ENCODE results near the gene UQCR11.

Gene UQCR11

GRCh38 chr19:1622007-1622406, 16.7 kb upstream of the UQCR11 start:
- TF ChIP-seq CTCF (conservative IDR thresholded peaks at IDR 0.05; ENCODE audit: low read depth): no peak
- no peak overlapping the region for H3K27ac ChIP-seq
- no peak for DNase-seq (ENCODE audit: low spot score)
- ChIA-PET POLR2A (ENCODE audit: low non-redundant PET) (no interaction called here), CTCF (no interaction called here)

GRCh38 chr19:1621574-1621973, 16.3 kb upstream of the UQCR11 start:
- no peak for TF ChIP-seq CTCF (conservative IDR thresholded peaks at IDR 0.05; ENCODE audit: low read depth)
- CTCF ChIA-PET: interaction anchor here (0.6 kb wide), 1 partner anchor 130 kb away, joined by 4 read pairs; no protein-coding TSS in a partner anchor
- no peak for DNase-seq (ENCODE audit: low spot score)

GRCh38 chr19:1621021-1621420, 15.8 kb upstream of the UQCR11 start:
- no peak for DNase-seq (ENCODE audit: low spot score)
- CTCF ChIA-PET: interaction anchor here (0.6 kb wide), 2 partner anchors 51 to 131 kb away, joined by 4 to 5 read pairs; no protein-coding TSS in a partner anchor
- POLR2A ChIA-PET (ENCODE audit: low non-redundant PET): no interaction called here
- no peak for TF ChIP-seq CTCF (conservative IDR thresholded peaks at IDR 0.05; ENCODE audit: low read depth)
- no peak overlapping the region for H3K27ac ChIP-seq

More at GRCh38 chr19:1621574-1621973, 16.3 kb upstream of the UQCR11 start:
- POLR2A ChIA-PET (ENCODE audit: low non-redundant PET): no interaction called here
- no peak overlapping the region for H3K27ac ChIP-seq

GRCh38 chr19:1620502-1620901, 15.2 kb upstream of the UQCR11 start:
- DNase-seq (ENCODE audit: low spot score): no peak
- H3K27ac ChIP-seq: no peak overlapping the region
- ChIA-PET POLR2A (ENCODE audit: low non-redundant PET) (no interaction called here), CTCF (interaction anchor here (0.6 kb wide), 1 partner anchor 52 kb away, joined by 5 read pairs; no protein-coding TSS in a partner anchor)
- no peak for TF ChIP-seq CTCF (conservative IDR thresholded peaks at IDR 0.05; ENCODE audit: low read depth)

- CTCF ChIA-PET: interaction anchor here (1.0 kb wide), 1 partner anchor 148 kb away, joined by 4 read pairs; no protein-coding TSS in a partner anchor
- no peak overlapping the region for H3K27ac ChIP-seq
- POLR2A ChIA-PET (ENCODE audit: low non-redundant PET): no interaction called here
- TF ChIP-seq CTCF (conservative IDR thresholded peaks at IDR 0.05; ENCODE audit: low read depth): no peak
- no peak for DNase-seq (ENCODE audit: low spot score)
Observed at GRCh38 chr19:1619703-1620102, 14.4 kb upstream of the UQCR11 start.

GRCh38 chr19:1619094-1619439, 13.8 kb upstream of the UQCR11 start:
- DNase-seq (ENCODE audit: low spot score): no peak
- POLR2A ChIA-PET (ENCODE audit: low non-redundant PET): no interaction called here
- TF ChIP-seq CTCF (conservative IDR thresholded peaks at IDR 0.05; ENCODE audit: low read depth): no peak
- H3K27ac ChIP-seq: no peak overlapping the region
- CTCF ChIA-PET: interaction anchor here (1.0 kb wide), 1 partner anchor 149 kb away, joined by 4 read pairs; no protein-coding TSS in a partner anchor
